Colonic mucosa (tissue), 4 donors: Measurements from ENCODE around the gene SLC25A21. TPM values are rescaled to one million over a fixed set of nuclear protein-coding genes. Genes with fewer than 3 reads are reported as not detected.
"Not testable (repeated sequence)": the region's sequence is repeated elsewhere in the genome, so short reads cannot be mapped to it uniquely, and the experiment has no call there.

ENCODE experiments used
- DNase-seq: peaks from one replicate; pipeline ENCODE4 v3.0.0-alpha.2; 2020
- H3K27ac ChIP-seq: fragments of 200-600 bp; one replicate; pipeline ENCODE4 v1.8.0; 2021
- H3K27me3 ChIP-seq: fragments of 200-600 bp; one replicate; pipeline ENCODE4 v1.8.0; 2021
- H3K36me3 ChIP-seq: fragments of 200-600 bp; one replicate; pipeline ENCODE4 v1.8.0; 2021
- H3K4me1 ChIP-seq: fragments of 200-600 bp; one replicate; pipeline ENCODE4 v1.8.0; 2021; ENCODE audit warnings: mild to moderate bottlenecking
- H3K4me3 ChIP-seq: fragments of 200-600 bp; one replicate; pipeline ENCODE4 v1.8.0; 2021
- H3K9ac ChIP-seq, 2 donors: one replicate each; pipeline ENCODE4 v1.7.0; 2013; ENCODE audit warnings: control low read depth in 2 of 2, low read depth in 2 of 2, low read length in 2 of 2
- H3K9me3 ChIP-seq: fragments of 200-600 bp; one replicate; pipeline ENCODE4 v1.8.0; 2021
- intact Hi-C: fragments of 100-400 bp; cut with DNase I; formaldehyde crosslinking; loops from one replicate; pipeline ENCODE4 v1.14.1; 2022
- total RNA-seq, 2 donors: library from RNA; stranded (reverse); fragmentation: NEBNext Ultra II Directional in 1 of 2; extraction: Animal tissue kit (Norgen Biotek cat#: 25700) in 1 of 2; gene quantifications; one replicate each; pipeline ENCODE4 v1.2.1, GENCODE V29; 2021
- TF ChIP-seq, protein P1 (sequence below): fragments of 200-600 bp; IDR thresholded peaks from one replicate; pipeline ENCODE4 v1.8.0; 2022; ENCODE audit warnings: antibody characterized with exemption, mild to moderate bottlenecking
- donor health status: healthy.
- donor health status: DM: no; HTN: no; CAD: no.
- donor health status: DM: no; HTN: no; CAD: no.

SLC25A21 gene
- total RNA-seq, 2 donors from 2014 or later, result 0.77 to 0.82 TPM

DNA sequence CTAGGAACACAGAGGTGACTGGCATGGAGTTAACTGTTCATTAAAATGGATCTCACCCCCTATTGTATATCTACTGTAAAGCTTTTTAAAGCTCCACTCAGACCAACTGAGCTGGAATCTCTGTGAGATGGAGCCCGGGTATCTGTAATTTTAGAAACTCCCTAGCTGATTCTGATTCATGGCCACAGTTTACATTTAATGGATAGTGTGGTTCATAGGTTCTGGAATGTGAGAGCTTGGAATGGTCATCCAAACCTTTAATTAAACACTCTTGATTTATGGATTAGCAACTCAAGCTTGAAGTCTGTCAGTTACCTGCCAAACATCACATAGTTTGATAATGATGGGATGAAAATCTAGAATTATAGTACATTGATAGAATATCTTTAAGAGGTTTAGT lies 183.8 kb downstream of the SLC25A21 start:
- Histone ChIP-seq H3K4me3 (no peak overlapping the region), H3K9ac (no peak overlapping the region), H3K27ac (no peak overlapping the region), H3K36me3 (no peaks in the 10 kb centered on the region), H3K9me3 (no peaks in the 10 kb centered on the region), H3K4me1 (no peaks in the 10 kb centered on the region), H3K27me3 (no peaks in the 10 kb centered on the region)
- TF ChIP-seq, protein P1, sequence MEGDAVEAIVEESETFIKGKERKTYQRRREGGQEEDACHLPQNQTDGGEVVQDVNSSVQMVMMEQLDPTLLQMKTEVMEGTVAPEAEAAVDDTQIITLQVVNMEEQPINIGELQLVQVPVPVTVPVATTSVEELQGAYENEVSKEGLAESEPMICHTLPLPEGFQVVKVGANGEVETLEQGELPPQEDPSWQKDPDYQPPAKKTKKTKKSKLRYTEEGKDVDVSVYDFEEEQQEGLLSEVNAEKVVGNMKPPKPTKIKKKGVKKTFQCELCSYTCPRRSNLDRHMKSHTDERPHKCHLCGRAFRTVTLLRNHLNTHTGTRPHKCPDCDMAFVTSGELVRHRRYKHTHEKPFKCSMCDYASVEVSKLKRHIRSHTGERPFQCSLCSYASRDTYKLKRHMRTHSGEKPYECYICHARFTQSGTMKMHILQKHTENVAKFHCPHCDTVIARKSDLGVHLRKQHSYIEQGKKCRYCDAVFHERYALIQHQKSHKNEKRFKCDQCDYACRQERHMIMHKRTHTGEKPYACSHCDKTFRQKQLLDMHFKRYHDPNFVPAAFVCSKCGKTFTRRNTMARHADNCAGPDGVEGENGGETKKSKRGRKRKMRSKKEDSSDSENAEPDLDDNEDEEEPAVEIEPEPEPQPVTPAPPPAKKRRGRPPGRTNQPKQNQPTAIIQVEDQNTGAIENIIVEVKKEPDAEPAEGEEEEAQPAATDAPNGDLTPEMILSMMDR, result no peak
- intact Hi-C loops, result no loop called here
- no peak for DNase-seq

DNA sequence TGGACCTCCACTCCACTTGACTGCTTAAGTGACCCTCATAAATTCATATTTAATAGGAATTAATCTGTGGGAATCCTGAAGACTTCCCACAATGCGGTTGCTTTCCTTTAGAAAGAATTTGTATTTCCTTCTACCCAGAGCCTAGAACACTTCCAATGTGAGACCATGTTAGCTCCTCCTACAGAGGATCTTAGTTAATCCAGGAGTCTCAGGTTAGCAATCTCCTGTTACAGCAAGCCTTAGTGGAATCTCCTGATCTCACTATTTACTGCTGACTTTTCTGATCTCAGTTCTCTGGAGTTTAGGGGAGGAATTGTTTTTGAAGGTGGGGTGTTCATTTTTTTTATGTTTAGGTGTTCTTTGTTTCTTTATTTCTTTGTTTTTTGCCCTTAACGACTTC lies 186.0 kb downstream of the SLC25A21 start:
- Histone ChIP-seq H3K9me3 (no peaks in the 10 kb centered on the region), H3K9ac (no peak overlapping the region), H3K27ac (no peak overlapping the region), H3K4me1 (no peaks in the 10 kb centered on the region), H3K27me3 (no peaks in the 10 kb centered on the region), H3K4me3 (no peak overlapping the region), H3K36me3 (no peaks in the 10 kb centered on the region)
- TF ChIP-seq, protein P1, result no peak
- no peak for DNase-seq
- intact Hi-C loops, result no loop called here

DNA sequence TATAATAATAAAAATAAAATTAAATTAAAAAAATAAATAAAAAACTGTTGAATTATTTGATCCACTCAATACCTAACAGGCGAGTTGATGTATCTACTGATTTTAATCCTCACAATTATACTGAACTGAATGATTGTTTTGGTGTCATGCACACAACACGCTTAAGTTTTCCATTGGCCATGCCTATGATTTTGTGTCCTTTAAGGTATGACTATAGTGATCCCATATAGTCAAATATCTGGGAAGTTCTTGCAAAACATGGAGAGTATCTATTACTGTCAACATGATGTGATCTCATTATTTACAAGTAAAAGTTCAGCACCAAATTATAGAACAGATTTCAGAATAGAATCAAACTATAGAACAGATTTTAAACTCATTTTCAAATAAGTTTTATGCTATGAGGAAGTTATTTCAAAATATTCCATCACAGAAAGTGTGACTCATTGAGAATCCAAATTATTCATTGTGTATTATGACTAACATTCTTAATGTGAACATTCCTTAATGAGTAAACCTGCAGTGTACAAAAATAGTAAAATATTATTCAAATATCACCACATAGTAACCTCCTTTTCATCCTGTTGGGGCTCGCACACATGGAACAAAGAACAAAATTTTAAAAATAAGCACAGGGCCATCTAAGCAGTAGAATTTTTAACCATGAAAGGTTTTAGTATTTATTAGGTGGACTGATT lies 190.4 kb downstream of the SLC25A21 start:
- Histone ChIP-seq H3K9ac (no peak overlapping the region), H3K27me3 (no peaks in the 10 kb centered on the region)

DNA sequence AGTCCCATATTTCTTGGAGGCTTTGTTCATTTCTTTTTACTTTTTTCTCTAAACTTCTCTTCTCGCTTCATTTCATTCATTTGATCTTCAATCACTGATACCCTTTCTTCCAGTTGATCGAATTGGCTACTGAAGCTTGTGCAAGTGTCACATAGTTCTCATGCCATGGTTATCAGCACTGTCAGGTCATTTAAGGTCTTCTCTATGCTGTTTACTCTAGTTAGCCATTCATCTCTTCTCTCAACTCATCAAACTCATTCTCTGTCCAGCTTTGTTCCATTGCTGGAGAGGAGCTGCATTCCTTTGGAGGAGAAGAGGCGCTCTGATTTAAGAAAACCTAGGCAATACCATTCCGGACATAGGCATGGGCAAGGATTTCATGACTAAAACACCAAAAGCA lies 192.0 kb downstream of the SLC25A21 start:
- intact Hi-C loops, result not testable (repeated sequence)

More for the DNA sequence above, 190.4 kb downstream of the SLC25A21 start:
- no peaks in the 10 kb centered on the region for H3K4me1 ChIP-seq
- no peak overlapping the region for H3K27ac ChIP-seq
- intact Hi-C loops, result no loop called here
- H3K4me3 ChIP-seq, result no peak overlapping the region
- H3K36me3 ChIP-seq, result no peaks in the 10 kb centered on the region
- H3K9me3 ChIP-seq, result no peaks in the 10 kb centered on the region
- no peak for DNase-seq
- TF ChIP-seq, protein P1, result no peak

DNA sequence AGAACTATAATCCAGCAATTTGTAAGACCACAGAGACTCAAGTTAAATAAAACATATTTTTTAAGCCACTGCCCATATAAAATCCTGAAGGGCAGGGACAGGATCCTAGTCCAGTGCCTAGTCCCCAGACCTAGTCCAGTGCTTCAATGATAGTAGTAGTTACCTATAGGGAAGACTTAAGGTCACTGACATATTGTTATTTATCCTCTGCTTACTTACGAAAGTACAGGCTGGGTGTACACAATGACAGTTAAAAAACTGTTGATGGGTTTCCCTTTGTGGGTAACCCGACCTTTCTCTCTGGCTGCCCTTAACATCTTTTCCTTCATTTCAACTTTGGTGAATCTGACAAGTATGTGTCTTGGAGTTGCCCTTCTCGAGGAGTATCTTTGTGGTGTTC lies 192.5 kb downstream of the SLC25A21 start:
- H3K27me3 ChIP-seq, result no peaks in the 10 kb centered on the region
- no peaks in the 10 kb centered on the region for H3K4me1 ChIP-seq
- TF ChIP-seq, protein P1, result no peak
- H3K27ac ChIP-seq, result no peak overlapping the region
- no peaks in the 10 kb centered on the region for H3K9me3 ChIP-seq
- intact Hi-C loops, result no loop called here
- H3K4me3 ChIP-seq, result no peak overlapping the region
- no peak overlapping the region for H3K9ac ChIP-seq
- H3K36me3 ChIP-seq, result no peaks in the 10 kb centered on the region
- no peak for DNase-seq

More for the DNA sequence above, 192.0 kb downstream of the SLC25A21 start:
- H3K36me3 ChIP-seq, DNase-seq, H3K9me3 ChIP-seq, H3K4me1 ChIP-seq, H3K9ac ChIP-seq, H3K27ac ChIP-seq, H3K27me3 ChIP-seq, H3K4me3 ChIP-seq: not testable (repeated sequence)

DNA sequence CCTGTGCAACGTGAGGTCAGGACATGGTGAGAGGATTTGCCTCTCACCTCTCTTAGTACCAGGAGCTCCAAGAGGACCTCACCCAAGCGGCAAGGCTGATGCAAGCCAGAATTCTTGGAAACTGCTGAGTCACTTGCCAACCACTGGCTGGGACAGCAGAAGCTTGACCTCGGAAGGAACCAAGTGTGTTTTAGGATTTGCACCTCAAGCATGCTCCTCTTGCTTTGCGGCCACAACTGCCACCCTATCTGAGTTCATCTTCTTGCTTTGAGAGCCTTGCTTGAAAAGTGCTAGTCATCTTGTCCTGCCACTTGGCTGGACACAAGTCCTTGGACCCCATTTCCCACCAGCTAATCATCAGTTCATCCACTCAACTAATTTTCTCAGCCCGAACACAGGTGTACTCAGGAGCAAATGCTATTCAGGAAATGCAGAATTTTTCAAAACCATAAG lies 195.8 kb downstream of the SLC25A21 start:
- DNase-seq, result no peak
- intact Hi-C loops, result no loop called here
- Histone ChIP-seq H3K4me1 (no peaks in the 10 kb centered on the region), H3K4me3 (no peak overlapping the region), H3K9ac (no peak overlapping the region), H3K27ac (no peak overlapping the region), H3K27me3 (no peaks in the 10 kb centered on the region), H3K9me3 (no peaks in the 10 kb centered on the region), H3K36me3 (no peaks in the 10 kb centered on the region)
- TF ChIP-seq, protein P1, result no peak
